SIG-M5 (cell line): ENCODE results near the gene IFT27.

Experiments used
- DNase-seq: peaks from one replicate; lab custom pipeline; 2025; lab: John Stamatoyannopoulos, UW

The IFT27 gene

DNA sequence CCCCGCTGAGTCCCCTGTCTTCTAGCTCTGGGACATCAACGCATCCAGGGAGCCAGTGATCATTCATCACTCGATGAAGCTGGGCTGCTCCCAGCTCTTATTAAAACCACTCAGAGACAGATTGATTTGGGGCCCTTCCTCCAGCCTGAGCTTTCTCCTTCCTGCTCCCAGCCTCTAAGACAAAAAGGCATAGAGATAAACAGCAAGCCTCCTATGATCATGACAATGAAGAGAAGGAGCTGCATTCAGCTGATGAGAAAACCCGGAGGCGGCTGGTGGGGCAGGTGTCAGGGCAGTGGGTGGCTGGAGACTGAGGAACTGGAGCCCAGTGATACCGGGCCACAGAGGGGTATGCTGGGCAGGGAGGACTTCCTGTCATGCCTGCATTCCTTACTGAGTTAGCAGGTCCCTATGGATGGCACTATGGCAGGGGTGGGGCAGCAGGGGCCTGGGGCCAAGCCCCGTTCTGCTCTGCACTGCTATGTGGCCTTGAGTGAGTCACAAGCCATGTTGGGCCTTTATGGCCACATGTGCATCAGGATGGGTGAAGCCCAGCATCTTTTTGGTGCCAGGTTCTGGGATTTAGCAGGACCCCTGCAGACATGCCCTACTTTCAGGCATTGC, 20.7 kb upstream of the IFT27 start:
- no peak for DNase-seq

DNA sequence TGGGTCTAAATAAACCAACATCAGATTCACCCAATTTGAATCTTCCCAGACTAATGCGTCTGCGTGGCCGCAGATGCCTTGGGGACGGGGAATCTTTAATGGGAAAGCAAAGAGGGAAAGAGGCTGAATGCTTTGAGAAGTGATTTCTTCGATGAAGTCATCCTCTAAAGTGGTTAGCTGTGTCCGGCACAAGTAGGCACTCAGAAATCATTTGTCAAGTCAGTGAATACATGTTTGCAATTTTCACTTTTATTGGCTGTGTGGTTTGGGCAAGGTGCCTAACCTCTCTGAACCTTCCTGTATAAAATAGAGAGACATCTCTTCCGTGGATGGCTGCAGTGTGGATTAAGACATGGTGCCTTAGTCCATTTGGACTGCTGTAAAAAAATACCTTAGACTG, 19.7 kb upstream of the IFT27 start:
- DNase-seq = no peak

GRCh38 chr22:36790648-36791047, 14.7 kb upstream of the IFT27 start:
- no peak for DNase-seq

DNA sequence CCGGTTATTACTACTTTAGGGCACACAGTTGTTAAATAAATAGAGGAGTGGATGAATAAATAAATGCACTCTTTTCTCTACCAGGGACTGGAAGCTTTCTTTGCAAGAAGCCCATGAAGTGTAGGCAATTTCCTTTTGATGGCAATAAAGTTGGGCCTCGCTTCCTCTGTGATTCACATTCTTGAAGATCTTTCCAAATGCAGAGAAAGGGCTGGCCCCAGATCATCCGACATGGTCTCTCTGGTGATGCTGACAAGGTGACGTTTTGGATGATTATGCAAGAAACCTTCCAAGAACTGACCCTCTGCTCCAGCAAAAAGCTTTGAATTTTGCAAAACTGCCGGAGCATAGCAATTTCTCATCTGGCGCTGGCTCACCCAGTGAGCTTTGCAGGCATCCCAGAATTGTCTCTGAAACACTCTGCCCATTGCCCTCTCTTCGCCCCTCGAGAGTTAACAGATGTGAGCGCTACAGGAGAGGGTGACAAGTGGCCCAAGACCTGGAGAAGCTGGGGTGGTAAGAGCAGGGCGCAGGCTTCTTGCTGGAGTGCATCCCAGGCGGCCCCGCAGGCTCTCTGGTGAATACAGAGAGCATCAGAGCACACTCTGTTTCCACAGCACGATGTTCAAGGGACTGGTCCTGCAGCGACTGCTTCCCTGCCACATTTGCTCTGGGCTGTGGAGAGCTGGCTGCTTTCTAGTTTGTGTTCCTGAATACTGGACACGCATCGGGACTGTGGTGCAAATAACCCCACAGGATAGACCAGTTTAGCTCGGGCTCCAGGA, 11.5 kb upstream of the IFT27 start:
- no peak for DNase-seq

DNA sequence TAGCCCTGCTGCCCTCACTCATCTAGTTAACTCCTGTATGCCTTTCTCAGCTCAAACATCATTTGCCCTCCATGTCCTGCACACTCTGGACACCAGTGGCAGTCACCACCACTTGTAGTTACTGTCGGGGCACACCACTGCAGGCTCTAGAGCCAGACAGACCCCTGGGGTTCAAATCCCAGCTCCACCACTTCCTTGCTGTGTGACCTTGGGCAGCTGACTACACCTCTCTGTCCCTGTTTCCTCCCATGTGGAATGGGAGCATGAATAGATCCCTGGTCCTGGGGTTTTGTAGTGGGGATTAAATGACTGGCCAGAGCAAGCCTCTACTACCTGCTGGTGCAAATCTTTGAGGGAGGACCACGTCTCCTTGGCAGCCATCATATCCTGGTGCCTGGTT, 7.8 kb upstream of the IFT27 start:
- DNase-seq = no peak

GRCh38 chr22:36781656-36782627, 6.0 kb upstream of the IFT27 start:
- no peak for DNase-seq

DNA sequence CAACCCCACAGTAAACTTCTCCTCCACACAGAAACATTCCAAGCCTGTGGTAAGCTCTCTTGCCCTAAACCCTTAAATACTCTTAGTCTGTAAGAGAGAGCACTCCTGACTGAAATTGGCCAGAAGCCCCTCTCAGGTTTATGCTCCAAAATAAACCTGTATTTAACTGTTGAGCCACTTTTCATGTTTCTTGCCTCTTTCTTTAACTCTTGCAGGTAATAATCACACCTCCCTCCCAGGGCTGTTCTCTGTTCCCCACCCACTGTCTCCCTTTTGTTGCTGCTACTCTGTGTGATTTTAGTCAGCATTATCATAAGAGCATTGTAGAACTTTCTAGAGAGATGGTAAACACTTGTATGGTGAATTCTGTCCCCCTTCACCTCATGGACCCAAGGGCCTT, 2.1 kb upstream of the IFT27 start:
- DNase-seq = no peak

DNA sequence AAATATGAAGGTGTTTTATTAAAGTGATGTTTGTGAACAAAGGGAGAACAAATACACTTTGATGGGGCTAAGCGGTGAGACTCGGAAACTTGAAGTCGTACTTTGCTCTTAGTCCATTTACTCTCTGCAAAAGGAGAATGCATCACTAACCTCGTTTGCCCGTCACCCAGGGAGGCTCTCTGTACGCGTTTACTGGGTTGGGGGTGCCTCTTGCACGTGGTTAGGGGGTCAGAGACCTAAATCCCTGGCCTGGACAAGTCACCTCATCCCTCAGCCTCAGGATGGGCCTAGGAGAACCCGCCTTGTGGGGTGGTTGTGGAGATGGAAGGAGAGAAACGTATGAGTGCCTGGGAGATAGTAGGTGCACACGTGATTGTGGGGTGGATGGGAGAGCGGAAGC, 803 bp upstream of the IFT27 start:
- DNase-seq = no peak

DNA sequence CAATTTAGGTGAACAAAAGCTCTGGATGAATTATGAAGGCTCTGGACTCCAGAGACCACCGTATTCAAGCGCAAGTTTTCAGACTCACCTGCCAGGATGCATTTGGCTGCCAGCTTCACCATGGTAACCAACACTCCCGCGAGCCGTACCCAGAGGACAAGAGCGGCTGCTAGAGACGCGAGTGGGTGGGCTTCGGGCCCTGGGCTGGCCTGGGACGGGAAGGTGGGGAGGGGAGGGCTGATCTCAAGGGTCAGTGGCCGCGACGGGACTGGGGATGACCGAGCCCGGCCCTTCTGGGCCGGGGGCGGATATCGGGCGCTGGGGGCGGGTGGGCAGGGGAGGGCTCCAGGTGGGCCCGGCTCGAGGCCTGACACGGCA, 344 bp downstream of the IFT27 start:
- no peak for DNase-seq

DNA sequence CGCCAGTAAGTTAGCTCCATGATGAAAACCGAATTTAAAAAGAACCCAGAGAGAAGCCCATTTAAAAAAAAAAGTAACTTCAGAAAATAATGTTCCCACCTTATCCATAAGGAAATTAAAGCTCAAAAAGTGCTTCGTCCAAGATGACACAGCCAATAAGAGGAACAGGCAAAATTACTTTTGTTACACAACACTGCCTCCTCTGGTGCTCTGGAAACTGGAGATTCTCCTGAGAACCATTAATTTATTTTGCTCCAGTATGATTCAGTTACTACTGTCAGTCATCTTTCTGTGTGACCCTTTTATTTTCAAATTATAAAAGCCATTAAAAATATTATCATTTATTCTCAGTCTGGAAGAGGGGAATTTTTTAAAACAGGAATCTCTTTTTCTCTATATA, 2.0 kb downstream of the IFT27 start:
- DNase-seq = no peak

DNA sequence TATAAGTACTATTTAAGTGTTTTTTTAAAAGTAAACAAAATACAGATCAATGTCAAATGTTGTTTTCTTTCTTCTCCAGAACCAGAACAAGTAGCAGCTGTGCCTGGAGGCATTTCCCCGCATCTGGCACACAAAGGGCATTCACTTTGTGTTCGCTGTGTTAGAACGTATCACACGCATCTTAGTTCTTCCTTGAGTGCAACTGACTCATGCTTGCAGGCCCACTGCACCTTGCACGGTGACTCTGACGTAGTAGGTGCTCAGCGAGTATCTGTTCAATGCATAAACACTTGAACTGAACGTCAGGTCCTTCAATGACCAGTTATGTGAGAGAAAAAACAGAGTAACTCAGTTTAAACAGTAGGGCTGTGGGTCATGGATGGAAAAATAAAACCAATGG, 3.5 kb downstream of the IFT27 start:
- DNase-seq = no peak

DNA sequence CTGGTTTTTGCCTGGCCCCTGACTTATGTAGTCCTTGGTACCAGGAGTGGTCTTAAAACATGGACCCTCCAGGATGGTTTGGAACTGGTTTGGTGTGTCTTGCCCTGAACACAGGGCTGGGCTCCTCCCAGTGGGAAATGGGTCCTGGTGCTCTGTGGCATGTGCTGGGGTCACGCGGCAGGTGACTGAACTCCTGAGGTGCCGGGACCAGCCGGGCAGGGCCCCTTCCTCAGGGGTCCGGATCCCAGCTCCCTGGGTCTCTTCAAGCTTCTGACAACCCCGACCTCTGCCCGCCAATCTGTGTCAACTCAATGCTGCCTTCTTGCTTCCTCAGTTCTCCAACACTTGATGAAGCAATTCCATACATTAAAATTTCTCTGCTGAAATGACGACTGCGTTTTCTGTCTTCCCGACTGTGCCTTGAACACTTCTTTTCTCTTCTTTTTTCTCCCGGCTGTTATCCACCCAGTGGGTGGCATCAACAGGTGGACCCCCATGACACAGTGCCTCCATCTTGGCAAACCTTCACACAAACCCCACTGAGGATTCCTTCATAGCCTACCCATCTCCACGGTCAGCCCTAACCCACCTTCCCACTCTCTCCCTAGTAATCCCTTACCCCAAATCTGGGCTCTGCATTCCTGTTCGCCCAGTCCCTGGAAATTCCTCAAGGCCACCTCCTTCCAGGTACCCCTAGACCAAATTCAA, 4.4 kb downstream of the IFT27 start:
- no peak for DNase-seq

DNA sequence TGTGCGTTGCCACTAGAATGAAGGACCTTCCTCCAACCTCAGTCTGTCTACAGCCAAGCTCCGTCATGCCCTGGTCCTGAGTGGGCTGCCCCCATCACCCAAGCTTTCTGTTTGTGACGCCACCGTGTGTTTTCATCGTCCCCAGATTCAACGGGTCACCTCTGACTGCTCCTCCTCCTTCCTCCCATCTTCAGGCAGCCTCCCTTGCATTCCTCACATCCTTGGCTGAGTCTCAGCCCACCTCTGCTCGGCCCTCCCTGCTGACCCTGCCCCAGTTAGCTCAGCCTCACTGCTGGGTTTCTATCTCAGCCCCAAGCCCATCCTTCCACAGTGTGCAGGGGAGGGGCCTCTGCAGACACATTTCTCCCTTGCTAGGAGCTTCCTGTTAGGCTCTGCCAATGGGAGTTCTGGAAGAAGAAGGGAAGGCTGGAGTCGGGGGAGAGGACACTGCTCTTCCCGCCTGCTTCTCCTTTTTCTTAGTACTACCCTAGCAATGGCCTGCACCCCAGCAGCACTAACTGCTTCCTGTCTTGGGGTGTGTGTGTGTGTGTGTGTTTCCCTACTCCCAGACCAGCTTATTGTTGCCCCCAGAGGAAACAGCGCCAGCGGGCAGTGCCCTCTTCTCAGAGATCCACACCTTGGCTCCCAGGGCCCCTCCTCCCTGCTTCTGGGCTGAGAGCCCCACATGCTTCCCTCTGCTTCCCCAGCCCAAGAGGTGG, 5.2 kb downstream of the IFT27 start:
- no peak for DNase-seq

- no peak for DNase-seq
Measured at GRCh38 chr22:36769541-36770512, 6.1 kb downstream of the IFT27 start.

DNA sequence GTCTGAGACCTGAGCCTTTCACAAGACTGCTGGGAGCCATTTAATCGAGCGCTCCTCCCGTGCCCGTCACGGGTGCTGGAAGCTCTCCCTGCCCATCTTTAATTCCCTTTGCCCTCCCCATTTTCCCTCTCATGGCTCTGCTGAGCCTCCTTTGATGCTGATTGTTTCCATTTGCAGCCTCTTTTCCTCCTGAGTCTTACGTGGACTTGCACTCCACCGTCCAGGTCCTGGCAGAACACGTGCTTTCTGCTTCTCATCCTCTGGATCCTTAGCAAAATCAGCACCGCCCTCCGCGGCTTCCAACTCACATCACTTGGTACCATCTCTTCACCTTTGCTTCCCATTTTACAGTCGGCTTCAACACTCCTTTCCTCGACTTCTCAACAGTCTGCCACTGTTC, 7.3 kb downstream of the IFT27 start:
- no peak for DNase-seq

DNA sequence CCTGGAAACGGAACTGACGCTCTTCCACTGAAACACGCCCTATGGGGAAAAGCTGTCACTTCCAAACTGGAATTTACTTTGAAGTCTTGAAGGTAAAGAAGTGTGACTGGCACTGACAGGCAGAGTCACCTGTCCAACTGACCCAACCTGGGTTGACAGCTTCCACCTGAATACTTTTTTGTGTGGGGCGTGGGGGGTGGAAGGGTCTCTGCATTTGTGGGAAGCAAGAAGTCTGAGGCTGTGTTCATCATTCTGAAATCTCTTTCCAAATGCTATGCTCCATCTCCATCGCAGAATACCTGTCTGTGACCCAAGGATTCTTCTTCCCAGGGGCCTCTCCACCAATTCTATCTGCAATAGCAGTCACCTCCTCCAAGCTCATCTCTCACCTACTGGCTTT, 7.8 kb downstream of the IFT27 start:
- no peak for DNase-seq

- DNase-seq = no peak
Measured at GRCh38 chr22:36767035-36767775, 8.7 kb downstream of the IFT27 start.

DNA sequence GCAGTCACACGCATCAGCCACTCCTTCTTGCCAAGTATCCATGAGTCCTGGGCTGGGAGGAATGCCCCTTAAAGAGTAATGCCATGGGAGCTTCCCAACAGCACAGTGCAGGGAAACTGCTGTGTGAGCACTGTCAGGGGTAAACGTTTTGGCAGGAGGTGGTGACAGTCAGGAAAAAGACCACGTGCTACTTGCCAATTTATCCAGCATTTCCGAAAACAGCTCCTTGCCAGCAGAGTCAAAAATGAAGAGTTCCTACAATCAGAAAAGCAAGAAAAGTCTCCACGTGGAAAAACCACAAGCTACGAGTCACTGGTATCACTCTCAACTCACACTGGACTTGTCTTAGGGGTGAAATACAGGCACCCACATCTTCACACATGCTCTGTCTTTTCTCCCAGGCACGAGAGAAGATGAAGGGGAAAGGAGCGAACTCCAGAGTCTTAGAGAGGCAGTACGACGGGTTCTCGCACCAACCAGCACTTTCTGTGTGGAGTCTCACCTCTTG, 9.9 kb downstream of the IFT27 start:
- DNase-seq = no peak
